AG09319 (cell line): ENCODE results near the gene FHIT.

Experiments used
- DNase-seq: peaks from one replicate; pipeline ENCODE4 v3.0.0-alpha.2; 2010; ENCODE audit warnings: low read depth; ENCODE audit errors: extremely low read depth
- TF ChIP-seq, protein P1 (sequence below): IDR thresholded peaks from 2 replicates; pipeline ENCODE4 v1.5.1; 2011; ENCODE audit warnings: low read depth, mild to moderate bottlenecking, inconsistent platforms, low read length, moderate library complexity

FHIT gene

DNA sequence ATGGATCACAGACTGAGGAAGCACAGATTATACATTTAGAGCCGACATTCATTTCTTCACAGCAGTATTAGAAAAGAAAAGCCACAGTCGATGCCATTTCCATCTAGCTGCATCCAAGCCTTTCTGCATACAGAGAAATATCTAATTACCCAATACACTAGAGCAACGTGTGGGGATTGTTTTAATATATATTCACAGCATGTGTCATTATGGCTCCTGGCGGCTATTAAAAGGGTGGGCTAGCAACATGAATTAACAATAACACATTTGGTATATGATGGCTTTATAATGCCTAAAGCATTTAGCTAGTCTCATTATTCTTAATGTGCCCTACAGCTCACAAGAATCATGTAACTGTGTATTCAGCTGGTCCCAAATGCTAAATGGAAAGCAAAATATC is 1030.5 kb downstream of the FHIT start:
- no peak for DNase-seq
- TF ChIP-seq, protein P1, sequence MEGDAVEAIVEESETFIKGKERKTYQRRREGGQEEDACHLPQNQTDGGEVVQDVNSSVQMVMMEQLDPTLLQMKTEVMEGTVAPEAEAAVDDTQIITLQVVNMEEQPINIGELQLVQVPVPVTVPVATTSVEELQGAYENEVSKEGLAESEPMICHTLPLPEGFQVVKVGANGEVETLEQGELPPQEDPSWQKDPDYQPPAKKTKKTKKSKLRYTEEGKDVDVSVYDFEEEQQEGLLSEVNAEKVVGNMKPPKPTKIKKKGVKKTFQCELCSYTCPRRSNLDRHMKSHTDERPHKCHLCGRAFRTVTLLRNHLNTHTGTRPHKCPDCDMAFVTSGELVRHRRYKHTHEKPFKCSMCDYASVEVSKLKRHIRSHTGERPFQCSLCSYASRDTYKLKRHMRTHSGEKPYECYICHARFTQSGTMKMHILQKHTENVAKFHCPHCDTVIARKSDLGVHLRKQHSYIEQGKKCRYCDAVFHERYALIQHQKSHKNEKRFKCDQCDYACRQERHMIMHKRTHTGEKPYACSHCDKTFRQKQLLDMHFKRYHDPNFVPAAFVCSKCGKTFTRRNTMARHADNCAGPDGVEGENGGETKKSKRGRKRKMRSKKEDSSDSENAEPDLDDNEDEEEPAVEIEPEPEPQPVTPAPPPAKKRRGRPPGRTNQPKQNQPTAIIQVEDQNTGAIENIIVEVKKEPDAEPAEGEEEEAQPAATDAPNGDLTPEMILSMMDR: no peak

DNA sequence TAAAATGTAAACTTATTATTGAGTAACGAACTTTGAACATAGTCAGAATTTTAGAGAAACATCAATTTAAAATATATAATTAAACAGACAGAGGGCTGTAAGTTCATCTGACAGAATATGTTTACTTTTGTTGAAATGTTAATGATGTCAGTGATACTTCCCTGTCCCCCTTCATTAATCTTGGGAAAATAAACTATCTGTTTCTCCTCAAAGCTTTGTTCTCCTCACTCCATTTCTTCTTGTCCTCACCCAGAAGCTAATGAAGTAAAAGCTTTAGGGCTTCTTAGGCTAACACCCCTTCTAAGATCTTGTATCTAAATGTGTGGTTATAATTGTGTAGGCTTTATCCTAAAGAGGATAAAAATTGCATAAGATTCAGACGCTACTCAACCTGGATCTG is 1031.8 kb downstream of the FHIT start:
- DNase-seq: no peak
- TF ChIP-seq, protein P1: no peak

DNA sequence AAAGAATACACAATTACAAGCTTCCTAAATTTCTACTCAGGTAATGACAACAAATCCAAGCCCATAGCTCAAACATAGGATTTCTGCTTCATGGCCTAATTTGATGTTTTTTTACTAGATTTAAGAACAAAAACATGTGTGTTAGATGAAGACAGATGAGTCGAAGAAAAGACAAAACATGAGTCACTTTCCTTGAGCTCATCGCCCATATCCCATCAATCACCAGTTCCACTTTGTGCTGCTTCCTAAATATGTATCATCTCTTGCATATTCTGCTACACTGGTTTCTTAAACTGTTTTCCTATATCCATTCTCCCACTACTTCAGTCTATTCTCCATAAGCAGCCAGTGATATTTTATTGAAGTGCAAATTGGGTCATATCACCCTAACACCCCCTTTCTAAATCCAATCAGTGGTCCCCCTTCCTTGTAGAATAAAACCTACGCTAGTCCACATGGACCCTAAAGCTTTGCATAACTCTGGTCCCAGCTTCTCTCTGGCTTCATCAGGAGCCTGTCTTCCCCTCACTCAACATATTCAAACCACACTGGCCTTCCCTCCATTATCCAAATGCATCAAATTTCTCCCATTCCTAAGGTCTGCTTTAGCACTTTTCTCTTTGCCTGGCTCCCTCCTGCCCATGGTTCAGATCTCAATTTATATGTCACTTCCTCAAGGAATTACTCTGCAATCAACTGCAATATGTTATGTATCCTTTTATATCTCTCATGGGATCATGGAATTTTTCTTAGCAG is 1033.9 kb downstream of the FHIT start:
- DNase-seq: no peak
- TF ChIP-seq, protein P1: no peak

DNA sequence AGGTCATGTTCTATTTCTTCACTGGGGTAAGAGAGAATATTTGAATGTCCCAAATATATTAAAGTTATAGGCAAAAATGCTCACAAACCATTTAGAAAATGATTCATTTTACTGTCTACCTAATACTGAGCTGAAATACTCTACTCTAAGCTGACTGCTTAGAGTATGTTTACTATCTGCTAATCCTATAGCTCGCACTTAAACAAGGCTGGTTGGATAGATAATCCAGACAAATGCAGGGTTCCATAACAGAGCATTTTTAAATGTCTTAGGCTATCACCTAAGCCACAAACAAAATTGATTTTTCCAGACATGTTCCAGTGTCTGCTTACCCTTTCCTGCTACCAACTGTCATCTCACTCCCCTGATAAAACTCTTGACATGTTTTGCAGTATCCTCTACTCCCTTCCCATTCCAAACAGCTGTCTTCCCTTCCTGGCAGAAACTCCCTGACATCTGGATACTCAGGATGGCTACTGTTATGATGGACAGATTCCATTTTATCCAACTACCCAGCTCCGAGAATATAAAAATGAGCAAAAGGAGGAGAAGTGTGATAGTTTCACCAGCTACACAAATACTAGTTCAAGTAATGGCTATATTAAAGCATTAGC is 1034.7 kb downstream of the FHIT start:
- no peak for DNase-seq
- TF ChIP-seq, protein P1: no peak

DNA sequence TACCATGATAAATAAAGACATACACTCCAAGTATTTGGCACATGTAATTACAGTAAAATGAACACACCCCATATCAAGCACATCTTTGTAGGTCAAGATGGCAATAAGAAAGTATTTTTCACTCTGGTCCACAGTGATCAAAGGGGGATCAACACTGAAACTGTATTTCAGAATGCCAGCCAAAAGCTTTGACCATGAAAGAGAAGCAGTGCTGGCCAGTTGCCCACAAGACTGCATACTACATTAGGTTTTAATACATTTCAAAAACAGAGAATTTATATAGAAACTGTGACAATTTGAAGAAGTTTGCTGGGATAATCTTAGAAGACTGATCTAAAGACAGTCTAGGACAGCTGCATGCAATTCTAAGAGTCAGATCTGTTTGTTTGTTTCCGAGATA is 1035.3 kb downstream of the FHIT start:
- no peak for DNase-seq
- TF ChIP-seq, protein P1: no peak

DNA sequence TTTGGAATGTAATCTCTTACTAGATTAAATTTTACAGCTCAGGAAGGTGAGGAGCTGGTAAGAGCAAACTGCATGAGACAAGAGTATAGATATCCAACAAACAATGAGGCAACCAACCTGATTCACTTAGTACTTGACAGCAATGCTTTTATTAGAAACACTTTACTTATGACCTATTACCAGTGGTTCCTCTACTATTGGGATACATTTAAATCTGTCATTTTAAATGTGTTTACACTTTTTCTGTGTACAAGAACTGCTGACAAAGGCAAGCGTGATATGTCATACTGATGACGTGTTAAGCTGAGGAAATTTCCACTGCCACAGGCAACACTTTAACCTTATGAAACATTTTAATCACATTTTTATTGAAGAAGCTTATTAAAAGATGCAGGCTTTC is 1043.3 kb downstream of the FHIT start:
- no peak for DNase-seq
- TF ChIP-seq, protein P1: no peak

GRCh38 chr3:60206206-60206605 is 1045.0 kb downstream of the FHIT start:
- no peak for DNase-seq
- TF ChIP-seq, protein P1: no peak
